ENCODE data around the gene SNAPC1.

SNAPC1 gene

DNA sequence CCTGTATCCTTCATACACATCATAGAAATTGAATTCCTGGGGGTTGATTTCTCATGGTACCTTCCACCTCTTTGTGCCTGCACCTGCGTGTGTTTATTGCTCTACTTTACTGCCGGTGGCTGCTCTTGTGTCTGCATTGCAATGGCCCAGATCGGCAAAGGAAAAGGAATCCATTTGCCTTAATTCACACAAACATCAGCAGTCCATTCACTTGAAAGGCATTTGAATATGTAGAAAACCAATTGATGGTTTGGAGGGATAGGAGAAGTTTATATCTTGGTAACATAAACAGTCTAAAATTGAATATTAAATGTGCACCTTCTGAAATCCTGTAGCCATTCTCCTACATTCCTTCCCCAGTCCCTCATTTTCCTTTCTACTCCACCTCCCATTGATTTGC lies 74.0 kb downstream of the SNAPC1 start:
- Histone ChIP-seq H3K27ac (replicated peaks) (no peak overlapping the region), H3K4me3 (replicated peaks; ENCODE audit: insufficient read depth, low read length) (no peak overlapping the region), H3K27me3 (ENCODE audit: insufficient read depth, poor library complexity, severe bottlenecking) (no peaks in the 10 kb centered on the region)
- TF ChIP-seq SPI1 (IDR thresholded peaks at IDR 0.05; ENCODE audit: borderline replicate concordance, low read depth): no peak
- TF ChIP-seq, protein P1, sequence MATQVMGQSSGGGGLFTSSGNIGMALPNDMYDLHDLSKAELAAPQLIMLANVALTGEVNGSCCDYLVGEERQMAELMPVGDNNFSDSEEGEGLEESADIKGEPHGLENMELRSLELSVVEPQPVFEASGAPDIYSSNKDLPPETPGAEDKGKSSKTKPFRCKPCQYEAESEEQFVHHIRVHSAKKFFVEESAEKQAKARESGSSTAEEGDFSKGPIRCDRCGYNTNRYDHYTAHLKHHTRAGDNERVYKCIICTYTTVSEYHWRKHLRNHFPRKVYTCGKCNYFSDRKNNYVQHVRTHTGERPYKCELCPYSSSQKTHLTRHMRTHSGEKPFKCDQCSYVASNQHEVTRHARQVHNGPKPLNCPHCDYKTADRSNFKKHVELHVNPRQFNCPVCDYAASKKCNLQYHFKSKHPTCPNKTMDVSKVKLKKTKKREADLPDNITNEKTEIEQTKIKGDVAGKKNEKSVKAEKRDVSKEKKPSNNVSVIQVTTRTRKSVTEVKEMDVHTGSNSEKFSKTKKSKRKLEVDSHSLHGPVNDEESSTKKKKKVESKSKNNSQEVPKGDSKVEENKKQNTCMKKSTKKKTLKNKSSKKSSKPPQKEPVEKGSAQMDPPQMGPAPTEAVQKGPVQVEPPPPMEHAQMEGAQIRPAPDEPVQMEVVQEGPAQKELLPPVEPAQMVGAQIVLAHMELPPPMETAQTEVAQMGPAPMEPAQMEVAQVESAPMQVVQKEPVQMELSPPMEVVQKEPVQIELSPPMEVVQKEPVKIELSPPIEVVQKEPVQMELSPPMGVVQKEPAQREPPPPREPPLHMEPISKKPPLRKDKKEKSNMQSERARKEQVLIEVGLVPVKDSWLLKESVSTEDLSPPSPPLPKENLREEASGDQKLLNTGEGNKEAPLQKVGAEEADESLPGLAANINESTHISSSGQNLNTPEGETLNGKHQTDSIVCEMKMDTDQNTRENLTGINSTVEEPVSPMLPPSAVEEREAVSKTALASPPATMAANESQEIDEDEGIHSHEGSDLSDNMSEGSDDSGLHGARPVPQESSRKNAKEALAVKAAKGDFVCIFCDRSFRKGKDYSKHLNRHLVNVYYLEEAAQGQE (IDR thresholded peaks at IDR 0.05; ENCODE audit: insufficient replicate concordance, low read depth): no peak
- TF ChIP-seq POLR2AphosphoS5 (IDR thresholded peaks at IDR 0.05; ENCODE audit: low read depth): no peak
- no peak for TF ChIP-seq GABPA (IDR thresholded peaks at IDR 0.05; ENCODE audit: low read depth)
- TF ChIP-seq, protein P2, sequence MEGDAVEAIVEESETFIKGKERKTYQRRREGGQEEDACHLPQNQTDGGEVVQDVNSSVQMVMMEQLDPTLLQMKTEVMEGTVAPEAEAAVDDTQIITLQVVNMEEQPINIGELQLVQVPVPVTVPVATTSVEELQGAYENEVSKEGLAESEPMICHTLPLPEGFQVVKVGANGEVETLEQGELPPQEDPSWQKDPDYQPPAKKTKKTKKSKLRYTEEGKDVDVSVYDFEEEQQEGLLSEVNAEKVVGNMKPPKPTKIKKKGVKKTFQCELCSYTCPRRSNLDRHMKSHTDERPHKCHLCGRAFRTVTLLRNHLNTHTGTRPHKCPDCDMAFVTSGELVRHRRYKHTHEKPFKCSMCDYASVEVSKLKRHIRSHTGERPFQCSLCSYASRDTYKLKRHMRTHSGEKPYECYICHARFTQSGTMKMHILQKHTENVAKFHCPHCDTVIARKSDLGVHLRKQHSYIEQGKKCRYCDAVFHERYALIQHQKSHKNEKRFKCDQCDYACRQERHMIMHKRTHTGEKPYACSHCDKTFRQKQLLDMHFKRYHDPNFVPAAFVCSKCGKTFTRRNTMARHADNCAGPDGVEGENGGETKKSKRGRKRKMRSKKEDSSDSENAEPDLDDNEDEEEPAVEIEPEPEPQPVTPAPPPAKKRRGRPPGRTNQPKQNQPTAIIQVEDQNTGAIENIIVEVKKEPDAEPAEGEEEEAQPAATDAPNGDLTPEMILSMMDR (IDR thresholded peaks at IDR 0.05; ENCODE audit: insufficient read depth, low read length): no peak
- no peak for DNase-seq (ENCODE audit: low read depth in 1 of 2, low spot score in 1 of 2)

DNA sequence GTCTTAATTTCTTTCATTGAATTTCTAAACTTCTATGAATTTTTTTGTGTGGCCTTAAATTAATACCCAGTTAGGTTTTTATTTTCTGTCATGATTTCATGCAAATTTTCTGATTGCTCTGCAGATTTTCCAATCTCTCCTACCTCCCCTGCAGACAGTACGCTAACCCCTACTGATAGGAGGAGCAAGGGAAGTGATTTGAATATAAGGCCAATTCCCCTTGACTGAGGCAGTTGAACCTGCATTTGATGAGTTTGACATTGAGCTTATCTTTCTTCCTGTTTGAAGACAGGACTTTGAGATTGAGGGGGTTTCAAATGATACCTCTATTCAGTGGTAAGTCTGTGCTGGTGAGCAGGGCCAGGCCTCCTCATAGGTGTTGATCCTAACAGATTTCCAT lies 74.6 kb downstream of the SNAPC1 start:
- DNase-seq (ENCODE audit: low read depth in 1 of 2, low spot score in 1 of 2): no peak
- H3K27ac ChIP-seq (replicated peaks): no peak overlapping the region
- no peak overlapping the region for H3K4me3 ChIP-seq (replicated peaks; ENCODE audit: insufficient read depth, low read length)
- TF ChIP-seq POLR2AphosphoS5 (IDR thresholded peaks at IDR 0.05; ENCODE audit: low read depth): no peak
- no peak for TF ChIP-seq GABPA (IDR thresholded peaks at IDR 0.05; ENCODE audit: low read depth)
- no peak for TF ChIP-seq SPI1 (IDR thresholded peaks at IDR 0.05; ENCODE audit: borderline replicate concordance, low read depth)
- TF ChIP-seq, protein P2 (IDR thresholded peaks at IDR 0.05; ENCODE audit: insufficient read depth, low read length): no peak
- TF ChIP-seq, protein P1 (IDR thresholded peaks at IDR 0.05; ENCODE audit: insufficient replicate concordance, low read depth): no peak
- no peaks in the 10 kb centered on the region for H3K27me3 ChIP-seq (ENCODE audit: insufficient read depth, poor library complexity, severe bottlenecking)

DNA sequence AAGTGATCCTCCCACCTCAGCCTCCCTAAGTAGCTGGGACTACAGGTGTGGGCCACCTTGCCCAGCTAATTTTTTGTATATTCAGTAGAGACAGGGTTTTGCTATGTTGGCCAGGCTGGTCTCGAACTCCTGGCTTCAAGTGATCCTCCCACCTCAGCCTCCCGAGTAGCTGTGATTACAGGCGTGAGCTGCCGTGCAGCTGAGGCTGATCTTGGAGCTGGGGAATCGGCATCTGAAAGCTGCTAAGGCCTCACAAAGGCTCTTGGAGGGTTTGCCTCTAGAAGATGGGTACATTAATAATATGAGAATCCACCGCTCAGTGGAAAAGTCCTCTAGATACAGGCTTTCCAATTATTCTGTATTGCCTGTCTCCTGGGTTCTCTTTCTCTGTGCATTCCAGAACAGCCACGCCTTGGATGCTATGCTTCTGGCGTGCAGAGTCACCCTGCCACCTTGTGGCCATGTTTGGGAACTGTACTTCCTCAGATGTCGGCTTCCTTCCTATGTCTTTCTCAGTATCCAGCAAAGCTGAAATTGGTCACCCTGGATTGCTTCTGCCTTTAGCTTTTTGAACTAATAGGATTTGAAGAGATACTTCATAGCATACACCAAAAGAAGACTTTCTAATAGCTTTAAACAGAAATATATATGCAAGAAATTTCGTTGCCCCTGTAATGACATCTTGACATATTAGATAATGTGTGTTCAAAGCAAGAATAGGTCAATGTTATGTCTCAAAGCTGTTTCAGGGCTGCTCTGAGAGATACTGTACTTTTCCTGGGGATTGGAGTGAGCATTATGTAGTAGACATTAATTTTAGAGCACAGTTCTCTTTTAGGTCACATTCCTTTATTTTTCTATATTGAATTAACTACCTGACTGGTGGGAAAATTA lies 75.4 kb downstream of the SNAPC1 start:
- H3K27ac ChIP-seq (replicated peaks): no peak overlapping the region
- peak in 1 of 2 experiments; percentile 52 for DNase-seq (ENCODE audit: low read depth in 1 of 2, low spot score in 1 of 2)

More for the DNA sequence above, 75.4 kb downstream of the SNAPC1 start:
- TF ChIP-seq, protein P2 (IDR thresholded peaks at IDR 0.05; ENCODE audit: insufficient read depth, low read length): peak; percentile 37
- TF ChIP-seq, protein P1 (IDR thresholded peaks at IDR 0.05; ENCODE audit: insufficient replicate concordance, low read depth): no peak
- Histone ChIP-seq H3K27me3 (ENCODE audit: insufficient read depth, poor library complexity, severe bottlenecking) (no peaks in the 10 kb centered on the region), H3K4me3 (replicated peaks; ENCODE audit: insufficient read depth, low read length) (no peak overlapping the region)

Data from HL-60 (cell line).